Measurements from ENCODE around the gene SEMA4B.

- TF ChIP-seq, protein P1, sequence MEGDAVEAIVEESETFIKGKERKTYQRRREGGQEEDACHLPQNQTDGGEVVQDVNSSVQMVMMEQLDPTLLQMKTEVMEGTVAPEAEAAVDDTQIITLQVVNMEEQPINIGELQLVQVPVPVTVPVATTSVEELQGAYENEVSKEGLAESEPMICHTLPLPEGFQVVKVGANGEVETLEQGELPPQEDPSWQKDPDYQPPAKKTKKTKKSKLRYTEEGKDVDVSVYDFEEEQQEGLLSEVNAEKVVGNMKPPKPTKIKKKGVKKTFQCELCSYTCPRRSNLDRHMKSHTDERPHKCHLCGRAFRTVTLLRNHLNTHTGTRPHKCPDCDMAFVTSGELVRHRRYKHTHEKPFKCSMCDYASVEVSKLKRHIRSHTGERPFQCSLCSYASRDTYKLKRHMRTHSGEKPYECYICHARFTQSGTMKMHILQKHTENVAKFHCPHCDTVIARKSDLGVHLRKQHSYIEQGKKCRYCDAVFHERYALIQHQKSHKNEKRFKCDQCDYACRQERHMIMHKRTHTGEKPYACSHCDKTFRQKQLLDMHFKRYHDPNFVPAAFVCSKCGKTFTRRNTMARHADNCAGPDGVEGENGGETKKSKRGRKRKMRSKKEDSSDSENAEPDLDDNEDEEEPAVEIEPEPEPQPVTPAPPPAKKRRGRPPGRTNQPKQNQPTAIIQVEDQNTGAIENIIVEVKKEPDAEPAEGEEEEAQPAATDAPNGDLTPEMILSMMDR (IDR thresholded peaks at IDR 0.05): no peak
- TF ChIP-seq EZH2phosphoT487 (IDR thresholded peaks at IDR 0.05): no peak
Observed at GRCh38 chr15:90202929-90203328, 1.8 kb downstream of the SEMA4B start.
